Nephron progenitor cell (in vitro differentiated cells): ENCODE measurements around the gene PDE4B.

ENCODE experiments used
- DNase-seq: peaks from one replicate; pipeline ENCODE4 v3.0.0; 2021
- H3K27ac Mint-ChIP-seq: 2 replicates; pipeline ENCODE4 v1.8.0; 2021; ENCODE audit warnings: mild to moderate bottlenecking, moderate library complexity, mixed read lengths
- H3K27me3 Mint-ChIP-seq: 2 replicates; pipeline ENCODE4 v1.8.0; 2021; ENCODE audit warnings: mild to moderate bottlenecking, low read depth, mixed read lengths; ENCODE audit not compliant: poor library complexity
- H3K36me3 Mint-ChIP-seq: 2 replicates; pipeline ENCODE4 v1.8.0; 2021; ENCODE audit warnings: low read depth, mixed read lengths
- H3K4me1 Mint-ChIP-seq: 2 replicates; pipeline ENCODE4 v1.8.0; 2021; ENCODE audit warnings: mixed read lengths
- H3K4me3 Mint-ChIP-seq: 2 replicates; pipeline ENCODE4 v1.8.0; 2021; ENCODE audit warnings: mild to moderate bottlenecking, moderate library complexity, mixed read lengths
- H3K9me3 Mint-ChIP-seq: 2 replicates; pipeline ENCODE4 v1.8.0; 2021; ENCODE audit warnings: mild to moderate bottlenecking, moderate library complexity, mixed read lengths
- CTCF ChIP-seq: fragments of 200-600 bp; sonication (generic); IDR thresholded peaks from 2 replicates; pipeline ENCODE4 v1.5.0; 2021; ENCODE audit warnings: antibody characterized with exemption

PDE4B gene

GRCh38 chr1:65948609-65949229 lies 156.0 kb downstream of the PDE4B start:
- H3K27me3 Mint-ChIP-seq = peaks cover 5% of the 10 kb centered on the region
- DNase-seq = no peak
- no peak for TF ChIP-seq CTCF
- H3K4me1 Mint-ChIP-seq = no peaks in the 10 kb centered on the region
- no peaks in the 10 kb centered on the region for H3K36me3 Mint-ChIP-seq
- H3K4me3 Mint-ChIP-seq = no peak overlapping the region
- no peak overlapping the region for H3K27ac Mint-ChIP-seq
- H3K9me3 Mint-ChIP-seq = peaks cover 5% of the 10 kb centered on the region

GRCh38 chr1:65949230-65949626 lies 156.5 kb downstream of the PDE4B start:
- H3K27ac Mint-ChIP-seq = no peak overlapping the region
- no peak for DNase-seq
- peaks cover 5% of the 10 kb centered on the region for H3K27me3 Mint-ChIP-seq
- no peaks in the 10 kb centered on the region for H3K36me3 Mint-ChIP-seq
- H3K4me1 Mint-ChIP-seq = no peaks in the 10 kb centered on the region
- no peak overlapping the region for H3K4me3 Mint-ChIP-seq
- no peaks in the 10 kb centered on the region for H3K9me3 Mint-ChIP-seq
- TF ChIP-seq CTCF = no peak

- no peaks in the 10 kb centered on the region for H3K9me3 Mint-ChIP-seq
Measured at GRCh38 chr1:65949933-65950332, 157.2 kb downstream of the PDE4B start.

GRCh38 chr1:65952696-65953095 lies 160.0 kb downstream of the PDE4B start:
- Mint-ChIP-seq H3K36me3 (no peaks in the 10 kb centered on the region), H3K27me3 (peaks cover 5% of the 10 kb centered on the region), H3K4me3 (no peak overlapping the region), H3K9me3 (no peaks in the 10 kb centered on the region), H3K27ac (no peak overlapping the region), H3K4me1 (peaks cover 9% of the 10 kb centered on the region)
- no peak for DNase-seq
- no peak for TF ChIP-seq CTCF

More at GRCh38 chr1:65949933-65950332, 157.2 kb downstream of the PDE4B start:
- no peak for TF ChIP-seq CTCF
- H3K4me3 Mint-ChIP-seq = no peak overlapping the region
- no peaks in the 10 kb centered on the region for H3K36me3 Mint-ChIP-seq
- peaks cover 1% of the 10 kb centered on the region for H3K4me1 Mint-ChIP-seq
- no peak overlapping the region for H3K27ac Mint-ChIP-seq
- no peak for DNase-seq
- H3K27me3 Mint-ChIP-seq = peaks cover 5% of the 10 kb centered on the region

- H3K27ac Mint-ChIP-seq = no peak overlapping the region
- DNase-seq = no peak
- no peak for TF ChIP-seq CTCF
- no peaks in the 10 kb centered on the region for H3K9me3 Mint-ChIP-seq
- H3K4me3 Mint-ChIP-seq = no peak overlapping the region
- peaks cover 9% of the 10 kb centered on the region for H3K4me1 Mint-ChIP-seq
- H3K27me3 Mint-ChIP-seq = peaks cover 5% of the 10 kb centered on the region
- H3K36me3 Mint-ChIP-seq = no peaks in the 10 kb centered on the region
Measured at GRCh38 chr1:65953170-65953569, 160.5 kb downstream of the PDE4B start.

GRCh38 chr1:65955071-65955470 lies 162.4 kb downstream of the PDE4B start:
- H3K27ac Mint-ChIP-seq = no peak overlapping the region
- no peak for TF ChIP-seq CTCF

More at GRCh38 chr1:65955071-65955470, 162.4 kb downstream of the PDE4B start:
- no peak for DNase-seq
- Mint-ChIP-seq H3K4me3 (no peak overlapping the region), H3K9me3 (no peaks in the 10 kb centered on the region), H3K4me1 (peaks cover 13% of the 10 kb centered on the region), H3K36me3 (no peaks in the 10 kb centered on the region), H3K27me3 (peaks cover 5% of the 10 kb centered on the region)
